Ishikawa (cell line): ENCODE data around the gene TPO.

Source experiments
- CEBPB ChIP-seq: IDR thresholded peaks from 2 replicates; pipeline ENCODE4 v1.6.1; 2012
- CREB1 ChIP-seq: IDR thresholded peaks from 2 replicates; pipeline ENCODE4 v1.6.1; 2012; ENCODE audit warnings: low read depth
- EGR1 ChIP-seq: IDR thresholded peaks from 2 replicates; pipeline ENCODE4 v1.6.1; 2012
- EP300 ChIP-seq: IDR thresholded peaks from 2 replicates; pipeline ENCODE4 v1.6.1; 2012; ENCODE audit warnings: borderline replicate concordance
- FOXM1 ChIP-seq: IDR thresholded peaks from 2 replicates; pipeline ENCODE4 v1.6.1; 2012; ENCODE audit warnings: low read depth, borderline replicate concordance
- MAX ChIP-seq: IDR thresholded peaks from 2 replicates; pipeline ENCODE4 v1.6.1; 2012
- NFIC ChIP-seq: IDR thresholded peaks from 2 replicates; pipeline ENCODE4 v1.6.1; 2012
- RAD21 ChIP-seq: IDR thresholded peaks from 2 replicates; pipeline ENCODE4 v1.6.1; 2012; ENCODE audit warnings: low read depth
- REST ChIP-seq: IDR thresholded peaks from 2 replicates; pipeline ENCODE4 v1.6.1; 2012; ENCODE audit warnings: low read depth, mild to moderate bottlenecking
- TAF1 ChIP-seq: IDR thresholded peaks from 2 replicates; pipeline ENCODE4 v1.6.1; 2012; ENCODE audit warnings: low read depth, mild to moderate bottlenecking
- TCF12 ChIP-seq: IDR thresholded peaks from 2 replicates; pipeline ENCODE4 v1.6.1; 2012; ENCODE audit warnings: low read depth
- TEAD4 ChIP-seq: IDR thresholded peaks from 2 replicates; pipeline ENCODE4 v1.6.1; 2012
- YY1 ChIP-seq: IDR thresholded peaks from 2 replicates; pipeline ENCODE4 v1.6.1; 2012; ENCODE audit warnings: low read depth
- ZBTB7A ChIP-seq: IDR thresholded peaks from 2 replicates; pipeline ENCODE4 v1.6.1; 2012; ENCODE audit warnings: low read depth

The TPO gene

GRCh38 chr2:1527153-1527992, 114.1 kb downstream of the TPO start:
- TF ChIP-seq EP300, result no peak
- TF ChIP-seq EGR1, result no peak
- no peak for TF ChIP-seq RAD21
- TF ChIP-seq MAX, result no peak
- TF ChIP-seq REST, result no peak
- no peak for TF ChIP-seq CREB1
- no peak for TF ChIP-seq NFIC
- no peak for TF ChIP-seq TEAD4

GRCh38 chr2:1528273-1529064, 115.2 kb downstream of the TPO start:
- TF ChIP-seq CREB1 (no peak), ZBTB7A (no peak)

- TF ChIP-seq CEBPB (no peak), RAD21 (peak; percentile 31), TAF1 (no peak), EGR1 (no peak), REST (no peak), CREB1 (no peak), NFIC (no peak), FOXM1 (no peak), TEAD4 (no peak)
These were observed 125.4 kb downstream of the TPO start for GRCh38 chr2:1538663-1539062.

- TF ChIP-seq CEBPB, result no peak
- no peak for TF ChIP-seq YY1
- TF ChIP-seq REST, result no peak
- no peak for TF ChIP-seq EP300
- no peak for TF ChIP-seq RAD21
- no peak for TF ChIP-seq TCF12
- no peak for TF ChIP-seq TAF1
- TF ChIP-seq CREB1, result no peak
- no peak for TF ChIP-seq TEAD4
- no peak for TF ChIP-seq MAX
- no peak for TF ChIP-seq ZBTB7A
- no peak for TF ChIP-seq EGR1
These were observed 126.2 kb downstream of the TPO start for GRCh38 chr2:1539441-1539840.

- TF ChIP-seq NFIC, result no peak
- TF ChIP-seq TAF1, result no peak
- no peak for TF ChIP-seq EP300
- no peak for TF ChIP-seq YY1
- TF ChIP-seq REST, result no peak
These were observed 126.7 kb downstream of the TPO start for GRCh38 chr2:1539973-1540372.
